Esophagus squamous epithelium (tissue), 4 donors: ENCODE data around the gene MITD1.

Experiments
- POLR2A ChIP-seq, 4 donors: fragments of 450-650 bp; IDR thresholded peaks; one replicate each; pipeline ENCODE4 v1.6.1; 2017; ENCODE audit warnings: antibody characterized with exemption in 4 of 4, mild to moderate bottlenecking in 4 of 4, moderate library complexity in 3 of 4
- TF ChIP-seq, protein P1 (sequence below), 6 experiments: fragments of 450-650 bp in 4 of 6; fragments of 200-600 bp in 2 of 6; sonication (generic) in 2 of 6; IDR thresholded peaks; one replicate each; pipeline ENCODE4 v1.5.1; 2016 to 2019; ENCODE audit warnings: antibody characterized with exemption in 6 of 6, mild to moderate bottlenecking in 4 of 6, moderate library complexity in 4 of 6

DNA sequence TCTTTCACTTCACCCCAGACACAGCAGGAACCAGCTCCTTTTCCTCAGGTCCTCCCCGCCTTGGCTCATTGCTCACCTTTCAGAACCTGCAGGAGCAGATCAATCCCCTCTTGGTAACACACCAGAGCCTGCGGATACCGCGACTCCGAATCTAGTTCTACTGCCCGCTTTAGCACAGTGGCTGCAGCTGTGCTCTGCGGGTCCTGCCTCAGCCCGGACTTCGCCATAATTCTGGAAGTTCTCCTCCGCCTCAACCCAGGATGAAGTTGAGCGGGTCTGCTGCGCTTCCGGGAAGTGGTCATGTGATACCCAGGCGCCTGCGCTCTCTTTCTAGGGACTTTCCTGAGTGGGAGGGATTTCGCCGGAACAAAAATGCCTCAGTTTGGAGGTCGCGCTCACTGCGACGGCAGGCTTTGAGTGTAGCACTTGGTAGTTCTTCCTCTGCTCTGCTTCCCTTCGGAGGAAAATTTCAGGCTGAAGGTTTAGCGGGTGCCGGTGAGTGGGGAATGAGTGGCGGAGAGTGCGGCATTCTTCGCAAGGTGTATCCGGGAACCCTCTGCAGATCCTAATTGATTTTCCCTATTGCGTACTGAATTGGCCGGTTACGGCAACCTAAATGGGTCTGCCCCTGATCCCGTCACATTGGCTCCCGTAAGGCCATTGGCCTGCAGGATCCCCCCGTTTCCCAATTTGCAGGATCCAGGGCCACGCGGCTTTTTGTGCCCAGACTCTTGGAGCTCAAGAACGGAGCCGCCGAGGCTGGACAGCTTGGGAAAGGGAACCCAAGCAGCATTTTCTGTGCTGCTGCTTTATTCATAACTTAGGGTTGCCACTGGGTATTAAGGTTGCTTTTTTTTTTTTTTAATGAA lies at the start of gene MITD1, which contains the start of gene MRPL30:
- TF ChIP-seq, protein P1, sequence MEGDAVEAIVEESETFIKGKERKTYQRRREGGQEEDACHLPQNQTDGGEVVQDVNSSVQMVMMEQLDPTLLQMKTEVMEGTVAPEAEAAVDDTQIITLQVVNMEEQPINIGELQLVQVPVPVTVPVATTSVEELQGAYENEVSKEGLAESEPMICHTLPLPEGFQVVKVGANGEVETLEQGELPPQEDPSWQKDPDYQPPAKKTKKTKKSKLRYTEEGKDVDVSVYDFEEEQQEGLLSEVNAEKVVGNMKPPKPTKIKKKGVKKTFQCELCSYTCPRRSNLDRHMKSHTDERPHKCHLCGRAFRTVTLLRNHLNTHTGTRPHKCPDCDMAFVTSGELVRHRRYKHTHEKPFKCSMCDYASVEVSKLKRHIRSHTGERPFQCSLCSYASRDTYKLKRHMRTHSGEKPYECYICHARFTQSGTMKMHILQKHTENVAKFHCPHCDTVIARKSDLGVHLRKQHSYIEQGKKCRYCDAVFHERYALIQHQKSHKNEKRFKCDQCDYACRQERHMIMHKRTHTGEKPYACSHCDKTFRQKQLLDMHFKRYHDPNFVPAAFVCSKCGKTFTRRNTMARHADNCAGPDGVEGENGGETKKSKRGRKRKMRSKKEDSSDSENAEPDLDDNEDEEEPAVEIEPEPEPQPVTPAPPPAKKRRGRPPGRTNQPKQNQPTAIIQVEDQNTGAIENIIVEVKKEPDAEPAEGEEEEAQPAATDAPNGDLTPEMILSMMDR (IDR thresholded peaks at IDR 0.05), result peak in 1 of 6 experiments; percentile 50
- peak in 2 of 4 donors; percentile 32 to 45 for TF ChIP-seq POLR2A (IDR thresholded peaks at IDR 0.05)
